Endothelial cell of umbilical vein (primary cell): Measurements from ENCODE around the gene SELE. TPM values are rescaled to one million over a fixed set of nuclear protein-coding genes. Genes with fewer than 3 reads are reported as not detected.
"Not testable (repeated sequence)": the region's sequence is repeated elsewhere in the genome, so short reads cannot be mapped to it uniquely, and the experiment has no call there.

Experiments
- BruUV-seq: library from RNA; stranded (reverse); fragments of 400-500 nt; replicated peaks from 2 replicates; lab custom pipeline; 2021; lab: Mats Ljungman, UMichigan
- CTCF ChIA-PET: fragments of 300-600, 350-600 bp; sonication (Branson Sonifier 250); formaldehyde crosslinking; loops from one replicate; lab custom pipeline; 2021; ENCODE audit warnings: antibody characterized with exemption, inconsistent platforms; lab: Charles Lee
- POLR2A ChIA-PET: fragments of 300-600, 350-600 bp; sonication (Branson Sonifier 250); formaldehyde crosslinking; loops from one replicate; lab custom pipeline; 2021; ENCODE audit warnings: antibody characterized with exemption, inconsistent platforms; lab: Charles Lee
- DNase-seq: peaks from one replicate; pipeline ENCODE4 v3.0.0-alpha.2; 2011; ENCODE audit warnings: low read depth, low spot score
- FAIRE-seq: peaks from 2 replicates; lab custom pipeline; 2011; peaks lifted over from hg19 to GRCh38; lab: Jason Lieb, UNC
- H2AFZ ChIP-seq: 2 replicates; pipeline ENCODE4 v1.6.0; 2012; ENCODE audit warnings: low read depth, low read length, control low read depth, inconsistent platforms
- H3K27ac ChIP-seq: 2 replicates; pipeline ENCODE4 v1.5.1; 2011; ENCODE audit warnings: low read depth, mild to moderate bottlenecking, control low read depth, low read length, moderate library complexity; ENCODE audit not compliant: insufficient read depth
- H3K27me3 ChIP-seq, 2 experiments: 2 replicates each; pipeline versions ENCODE4 v1.6.0 to v1.6.1; 2011; ENCODE audit warnings: low read length in 2 of 2, mixed read lengths in 1 of 2; ENCODE audit not compliant: control insufficient read depth in 2 of 2, insufficient read depth in 2 of 2
- H3K36me3 ChIP-seq, 2 experiments: 2 replicates in 1 of 2; 3 replicates in 1 of 2; pipeline ENCODE4 v1.5.1; 2011; ENCODE audit warnings: low read length in 2 of 2, mild to moderate bottlenecking in 1 of 2, moderate library complexity in 1 of 2; ENCODE audit not compliant: control insufficient read depth in 2 of 2, insufficient read depth in 2 of 2; ENCODE audit errors: extremely low read depth in 1 of 2
- H3K4me1 ChIP-seq: 3 replicates; pipeline ENCODE4 v1.5.1; 2011; ENCODE audit warnings: mild to moderate bottlenecking, low read length; ENCODE audit not compliant: control insufficient read depth, insufficient read depth; ENCODE audit errors: extremely low read depth
- H3K4me2 ChIP-seq: 2 replicates; pipeline ENCODE4 v1.6.1; 2011; ENCODE audit warnings: low read length, control low read depth, mixed read lengths; ENCODE audit not compliant: insufficient read depth
- H3K4me3 ChIP-seq, 3 experiments: fragments of 200-600 bp in 1 of 3; sonication (generic), shearing (Covaris generic) in 1 of 3; replicated peaks in 1 of 3; 2 replicates each; pipeline ENCODE4 v1.5.1; 2011 to 2016; ENCODE audit warnings: control low read depth in 3 of 3, low read length in 3 of 3, mild to moderate bottlenecking in 2 of 3, inconsistent platforms in 1 of 3, low read depth in 1 of 3, moderate library complexity in 1 of 3; ENCODE audit not compliant: insufficient read depth in 1 of 3
- H3K79me2 ChIP-seq: 2 replicates; pipeline ENCODE4 v1.6.0; 2012; ENCODE audit warnings: low read length, inconsistent platforms; ENCODE audit not compliant: control insufficient read depth, insufficient read depth
- H3K9ac ChIP-seq: replicated peaks from 2 replicates; pipeline ENCODE3; 2011; ENCODE audit warnings: low read length, control low read depth; ENCODE audit not compliant: insufficient read depth; ENCODE audit errors: extremely low read depth
- H3K9me1 ChIP-seq: replicated peaks from 3 replicates; pipeline ENCODE4 v1.6.0; 2011; ENCODE audit warnings: mild to moderate bottlenecking, low read length; ENCODE audit not compliant: control insufficient read depth, insufficient read depth; ENCODE audit errors: extremely low read depth
- H3K9me3 ChIP-seq: replicated peaks from 2 replicates; pipeline ENCODE4 v1.5.1; 2012; ENCODE audit warnings: low read length, inconsistent platforms; ENCODE audit not compliant: control insufficient read depth, insufficient read depth
- H4K20me1 ChIP-seq: replicated peaks from 2 replicates; pipeline ENCODE3; 2011; ENCODE audit warnings: mild to moderate bottlenecking, low read length; ENCODE audit not compliant: control insufficient read depth, insufficient read depth; ENCODE audit errors: extremely low read depth
- CTCF ChIP-seq, 2 donors: IDR thresholded peaks; 1 replicate in 1 of 2; 2 replicates in 1 of 2; pipeline ENCODE4 v1.5.1; 2011; ENCODE audit warnings: low read length in 2 of 2, mild to moderate bottlenecking in 2 of 2, moderate library complexity in 2 of 2, control low read depth in 1 of 2, inconsistent platforms in 1 of 2, low read depth in 1 of 2; ENCODE audit not compliant: insufficient read depth in 1 of 2; ENCODE audit errors: extremely low read depth in 1 of 2
- EZH2 ChIP-seq: IDR thresholded peaks from 2 replicates; pipeline ENCODE4 v1.6.1; 2012; ENCODE audit warnings: borderline replicate concordance, low read depth, mild to moderate bottlenecking, moderate library complexity, low read length, inconsistent platforms; ENCODE audit not compliant: severe bottlenecking
- dilution Hi-C: fragments of 300-500 bp; cut with MboI; formaldehyde crosslinking; loops from one replicate; pipeline ENCODE4 v1.15.0; 2019; ENCODE audit warnings: low sequenced_read_pairs; ENCODE audit not compliant: extremely low pct_ligation_motif_present
- intact Hi-C: fragments of 100-400 bp; cut with micrococcal nuclease; formaldehyde crosslinking; loops from one replicate; pipeline ENCODE4 v1.10.0; 2022
- polyA plus RNA-seq, 4 experiments: library from polyadenylated mRNA; depleted of rRNA in 3 of 4; stranded (reverse) in 3 of 4; unstranded in 1 of 4; fragments of >200 nt; gene quantifications; 2 replicates each; pipeline versions ENCODE4 v1.2.1 to v1.2.3, GENCODE V29; 2011 to 2012; ENCODE audit warnings: missing spikeins in 1 of 4
- total RNA-seq: library from RNA; stranded (reverse); gene quantifications from 2 replicates; pipeline ENCODE4 v1.2.3, GENCODE V29; 2021

The SELE gene
- total and polyA plus RNA-seq, 2 donors (not counting 3 experiments of a cell fraction or from before 2014, with no cell fraction given), result 1.5 to 4.7 TPM

GRCh38 chr1:169689395-169689794, 44.5 kb downstream of the SELE start:
- Histone ChIP-seq H3K4me3 (no peak overlapping the region), H3K27me3 (no peaks in the 10 kb centered on the region), H3K4me2 (no peak overlapping the region), H4K20me1 (no peaks in the 10 kb centered on the region), H3K36me3 (no peaks in the 10 kb centered on the region), H3K9me3 (no peaks in the 10 kb centered on the region), H3K4me1 (no peaks in the 10 kb centered on the region), H3K9ac (no peak overlapping the region), H2AFZ (no peak overlapping the region), H3K9me1 (no peaks in the 10 kb centered on the region), H3K27ac (no peak overlapping the region), H3K79me2 (no peaks in the 10 kb centered on the region)
- DNase-seq, result no peak
- CTCF ChIA-PET, result interaction anchor here (1.1 to 1.7 kb wide), 3 partner anchors 21 to 87 kb away, joined by 3 to 4 read pairs (median 4); no protein-coding TSS in a partner anchor
- POLR2A ChIA-PET, result no interaction called here
- FAIRE-seq, result no peak
- intact Hi-C loops, result no loop called here
- dilution Hi-C loops, result no loop called here
- no TSS peak for BruUV-seq
- no peak for TF ChIP-seq EZH2
- TF ChIP-seq CTCF (IDR thresholded peaks at IDR 0.05; ENCODE audit: extremely low read depth in 1 of 2, insufficient read depth in 1 of 2, low read depth in 1 of 2, low read length in 2 of 2), result no peak

GRCh38 chr1:169688377-169688776, 45.5 kb downstream of the SELE start:
- H3K9me1 ChIP-seq, H3K4me1 ChIP-seq, H3K79me2 ChIP-seq, POLR2A ChIA-PET, dilution Hi-C loops, H4K20me1 ChIP-seq, DNase-seq, H3K9me3 ChIP-seq, intact Hi-C loops, H3K4me3 ChIP-seq, H3K36me3 ChIP-seq, H3K27me3 ChIP-seq, H3K4me2 ChIP-seq, H2AFZ ChIP-seq, H3K27ac ChIP-seq, BruUV-seq, H3K9ac ChIP-seq, FAIRE-seq: not testable (repeated sequence)
- CTCF ChIA-PET, result interaction anchor here (1.1 kb wide), 1 partner anchor 24 kb away, joined by 3 read pairs; no protein-coding TSS in a partner anchor
